CD8-positive, alpha-beta memory T cell (primary cell): ENCODE measurements around the gene DOC2A. TPM values are rescaled to one million over a fixed set of nuclear protein-coding genes. Genes with fewer than 3 reads are reported as not detected.
A peak's percentile ranks its signal among the peaks of the same experiment; 100 is the strongest.

Source experiments
- CTCF ChIA-PET: fragments of 350-600 bp; sonication (Branson Sonifier 250); formaldehyde crosslinking; loops from one replicate; lab custom pipeline; 2021; ENCODE audit warnings: antibody characterized with exemption; lab: Charles Lee
- POLR2A ChIA-PET: fragments of 350-600 bp; sonication (Branson Sonifier 250); formaldehyde crosslinking; loops from one replicate; lab custom pipeline; 2021; ENCODE audit warnings: antibody characterized with exemption; lab: Charles Lee
- DNase-seq, 5 donors: peaks; one replicate each; pipeline versions ENCODE4 v3.0.0 to v3.0.0-alpha.2; 2020 to 2022; ENCODE audit warnings: mixed read lengths in 1 of 5
- H3K27ac ChIP-seq: one replicate; pipeline ENCODE4 v1.7.0; 2013; ENCODE audit warnings: low read depth, mild to moderate bottlenecking, low read length, moderate library complexity
- H3K27me3 ChIP-seq: 2 replicates; pipeline ENCODE4 v1.7.0; 2013; ENCODE audit warnings: low read length, mild to moderate bottlenecking; ENCODE audit not compliant: insufficient read depth, poor library complexity, severe bottlenecking
- H3K36me3 ChIP-seq: 2 replicates; pipeline ENCODE4 v1.7.0; 2013; ENCODE audit warnings: mild to moderate bottlenecking, low read length, moderate library complexity; ENCODE audit not compliant: insufficient read depth
- H3K4me1 ChIP-seq: 2 replicates; pipeline ENCODE4 v1.7.0; 2013; ENCODE audit warnings: mild to moderate bottlenecking, low read length, moderate library complexity; ENCODE audit not compliant: insufficient read depth
- H3K4me3 ChIP-seq: 2 replicates; pipeline ENCODE4 v1.7.0; 2013; ENCODE audit warnings: mild to moderate bottlenecking, low read length
- H3K9me3 ChIP-seq: 2 replicates; pipeline ENCODE4 v1.7.0; 2013; ENCODE audit warnings: mild to moderate bottlenecking, low read length
- H3K27ac Mint-ChIP-seq, 8 donors: one replicate each; pipeline ENCODE4 v1.8.0; 2020 to 2021; ENCODE audit warnings: mixed read lengths in 8 of 8, mild to moderate bottlenecking in 6 of 8, inconsistent platforms in 3 of 8, moderate library complexity in 3 of 8
- H3K27me3 Mint-ChIP-seq, 2 donors: one replicate each; pipeline ENCODE4 v1.8.0; 2020 to 2021; ENCODE audit warnings: mixed read lengths in 2 of 2, mild to moderate bottlenecking in 1 of 2, moderate library complexity in 1 of 2
- H3K36me3 Mint-ChIP-seq, 3 donors: one replicate each; pipeline ENCODE4 v1.8.0; 2020 to 2021; ENCODE audit warnings: mixed read lengths in 3 of 3, inconsistent platforms in 1 of 3, mild to moderate bottlenecking in 1 of 3
- H3K4me1 Mint-ChIP-seq, 3 donors: one replicate each; pipeline ENCODE4 v1.8.0; 2020 to 2021; ENCODE audit warnings: mixed read lengths in 3 of 3, inconsistent platforms in 1 of 3, mild to moderate bottlenecking in 1 of 3
- H3K4me3 Mint-ChIP-seq, 7 donors: one replicate each; pipeline ENCODE4 v1.8.0; 2020 to 2021; ENCODE audit warnings: mixed read lengths in 7 of 7, mild to moderate bottlenecking in 6 of 7, moderate library complexity in 4 of 7, inconsistent platforms in 2 of 7
- H3K9me3 Mint-ChIP-seq, 5 donors: one replicate each; pipeline ENCODE4 v1.8.0; 2020 to 2022; ENCODE audit warnings: mixed read lengths in 5 of 5, mild to moderate bottlenecking in 3 of 5, moderate library complexity in 2 of 5, inconsistent platforms in 1 of 5
- polyA plus RNA-seq: library from polyadenylated mRNA; unstranded; fragments of 300-500 nt; fragmentation: Illumina TruSeq; gene quantifications from one replicate; pipeline ENCODE4 v1.2.3, GENCODE V29; 2021
- total RNA-seq, 2 experiments: library from RNA; stranded (reverse); gene quantifications; one replicate each; pipeline ENCODE4 v1.2.3, GENCODE V29; 2021

DOC2A gene
- total and polyA plus RNA-seq, 3 experiments from 2014 or later: 0.13 to 0.42 TPM; not detected in 1

GRCh38 chr16:30031477-30031918 is 20.7 kb upstream of the DOC2A start:
- H3K27me3 Mint-ChIP-seq: peaks cover 43 to 65% of the 10 kb centered on the region in 2 donors
- no peaks in the 10 kb centered on the region for H3K9me3 Mint-ChIP-seq
- Histone ChIP-seq H3K9me3 (no peaks in the 10 kb centered on the region), H3K36me3 (no peaks in the 10 kb centered on the region), H3K4me3 (no peak overlapping the region), H3K27me3 (peaks cover 44% of the 10 kb centered on the region), H3K27ac (no peak overlapping the region), H3K4me1 (peaks cover 4% of the 10 kb centered on the region)
- ChIA-PET CTCF (interaction anchor here (0.8 to 3.7 kb wide), 16 partner anchors 9 to 340 kb away, joined by 3 to 19 read pairs (median 3); partner anchors contain the start of genes C16orf92 and TBX6), POLR2A (interaction anchor here (0.7 kb wide), 1 partner anchor 329 kb away, joined by 3 read pairs; no protein-coding TSS in a partner anchor)
- DNase-seq: no peak
- peaks cover 0 to 5% (median 0%) of the 10 kb centered on the region in 3 donors for H3K36me3 Mint-ChIP-seq
- H3K4me3 Mint-ChIP-seq: peak overlapping the region in 1 of 7 donors; percentile 36
- peaks cover 0 to 10% (median 5%) of the 10 kb centered on the region in 3 donors for H3K4me1 Mint-ChIP-seq
- no peak overlapping the region for H3K27ac Mint-ChIP-seq

- Histone ChIP-seq H3K4me1 (peaks cover 4% of the 10 kb centered on the region), H3K27me3 (peaks cover 44% of the 10 kb centered on the region), H3K36me3 (no peaks in the 10 kb centered on the region), H3K27ac (no peak within 1 kb of the TSS), H3K4me3 (no peak within 1 kb of the TSS), H3K9me3 (no peaks in the 10 kb centered on the region)
- peak within 1 kb of the TSS in 5 of 7 donors; percentile 36 to 75 (median 54) for H3K4me3 Mint-ChIP-seq
- H3K36me3 Mint-ChIP-seq: peaks cover 0 to 5% (median 0%) of the 10 kb centered on the region in 3 donors
- no peaks in the 10 kb centered on the region for H3K9me3 Mint-ChIP-seq
- ChIA-PET POLR2A (no interaction called here), CTCF (interaction anchor here (0.8 to 3.7 kb wide), 7 partner anchors 8 to 339 kb away, joined by 3 to 19 read pairs (median 3); partner anchors contain the start of genes C16orf92 and TBX6)
- peaks cover 44 to 64% of the 10 kb centered on the region in 2 donors for H3K27me3 Mint-ChIP-seq
- DNase-seq: no peak
- peak within 1 kb of the TSS in 3 of 8 donors; percentile 43 to 64 (median 57) for H3K27ac Mint-ChIP-seq
- peaks cover 0 to 10% (median 5%) of the 10 kb centered on the region in 3 donors for H3K4me1 Mint-ChIP-seq
Measured at GRCh38 chr16:30030841-30031413, 20.1 kb upstream of the DOC2A start, which contains the start of gene TLCD3B. TLCD3B (minus strand) TSS chr16:30031271; CDS start chr16:30030527, 744 bp downstream.

- H3K27me3 Mint-ChIP-seq: peaks cover 46 to 60% of the 10 kb centered on the region in 2 donors
- Histone ChIP-seq H3K36me3 (no peaks in the 10 kb centered on the region), H3K4me3 (no peak overlapping the region), H3K27ac (no peak overlapping the region), H3K27me3 (peaks cover 44% of the 10 kb centered on the region), H3K9me3 (no peaks in the 10 kb centered on the region), H3K4me1 (peaks cover 4% of the 10 kb centered on the region)
- DNase-seq: no peak
- CTCF ChIA-PET: no interaction called here
- POLR2A ChIA-PET: no interaction called here
- H3K4me1 Mint-ChIP-seq: peaks cover 0 to 10% (median 5%) of the 10 kb centered on the region in 3 donors
- peaks cover 0 to 5% (median 0%) of the 10 kb centered on the region in 3 donors for H3K36me3 Mint-ChIP-seq
- H3K27ac Mint-ChIP-seq: no peak overlapping the region
- H3K9me3 Mint-ChIP-seq: no peaks in the 10 kb centered on the region
- peak overlapping the region in 3 of 7 donors; percentile 17 to 39 (median 35) for H3K4me3 Mint-ChIP-seq
Measured at GRCh38 chr16:30030011-30030685, 19.3 kb upstream of the DOC2A start.

- H3K9me3 Mint-ChIP-seq: no peaks in the 10 kb centered on the region
- CTCF ChIA-PET: no interaction called here
- DNase-seq: no peak
- no peak overlapping the region for H3K27ac ChIP-seq
- H3K4me3 Mint-ChIP-seq: no peak overlapping the region
- H3K36me3 ChIP-seq: no peaks in the 10 kb centered on the region
- peaks cover 0 to 10% (median 5%) of the 10 kb centered on the region in 3 donors for H3K4me1 Mint-ChIP-seq
- no peak overlapping the region for H3K27ac Mint-ChIP-seq
- POLR2A ChIA-PET: no interaction called here
- H3K9me3 ChIP-seq: no peaks in the 10 kb centered on the region
- peaks cover 0 to 5% (median 0%) of the 10 kb centered on the region in 3 donors for H3K36me3 Mint-ChIP-seq
- H3K27me3 ChIP-seq: peaks cover 40% of the 10 kb centered on the region
- peaks cover 4% of the 10 kb centered on the region for H3K4me1 ChIP-seq
- H3K27me3 Mint-ChIP-seq: peaks cover 44 to 58% of the 10 kb centered on the region in 2 donors
- H3K4me3 ChIP-seq: no peak overlapping the region
Measured at GRCh38 chr16:30028438-30029076, 17.7 kb upstream of the DOC2A start.

- peaks cover 0 to 5% (median 0%) of the 10 kb centered on the region in 3 donors for H3K36me3 Mint-ChIP-seq
- Histone ChIP-seq H3K9me3 (no peaks in the 10 kb centered on the region), H3K4me3 (no peak overlapping the region), H3K27ac (no peak overlapping the region), H3K36me3 (no peaks in the 10 kb centered on the region), H3K4me1 (peaks cover 4% of the 10 kb centered on the region), H3K27me3 (peaks cover 36% of the 10 kb centered on the region)
- DNase-seq: no peak
- peaks cover 0 to 10% (median 5%) of the 10 kb centered on the region in 3 donors for H3K4me1 Mint-ChIP-seq
- peaks cover 43 to 54% of the 10 kb centered on the region in 2 donors for H3K27me3 Mint-ChIP-seq
- H3K9me3 Mint-ChIP-seq: no peaks in the 10 kb centered on the region
- ChIA-PET CTCF (no interaction called here), POLR2A (no interaction called here)
- no peak overlapping the region for H3K27ac Mint-ChIP-seq
- no peak overlapping the region for H3K4me3 Mint-ChIP-seq
Measured at GRCh38 chr16:30027588-30028437, 17.0 kb upstream of the DOC2A start.

DNA sequence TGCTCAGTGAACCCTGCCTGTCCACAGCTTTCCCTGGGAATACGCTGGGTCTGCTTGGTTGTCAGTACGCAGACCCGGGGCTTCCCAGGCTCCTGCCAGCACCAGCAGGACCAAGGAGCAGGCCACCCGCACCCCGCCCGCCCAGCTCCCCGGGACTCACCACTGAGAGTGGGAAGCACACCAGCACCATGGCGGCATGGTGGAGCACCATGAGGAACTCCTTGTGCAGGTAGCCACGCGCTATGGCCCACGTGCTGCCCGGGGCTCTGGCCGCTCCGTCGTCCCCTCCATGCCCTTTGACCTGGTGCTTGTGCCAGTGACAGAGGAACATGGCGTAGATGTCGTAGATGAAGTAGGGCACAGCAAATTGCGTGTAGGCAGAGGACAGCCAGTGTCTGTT is 15.6 kb upstream of the DOC2A start:
- H3K36me3 Mint-ChIP-seq: peaks cover 0 to 5% (median 0%) of the 10 kb centered on the region in 3 donors
- Histone ChIP-seq H3K27me3 (peaks cover 23% of the 10 kb centered on the region), H3K4me3 (no peak overlapping the region), H3K27ac (no peak overlapping the region), H3K9me3 (no peaks in the 10 kb centered on the region), H3K4me1 (peaks cover 6% of the 10 kb centered on the region), H3K36me3 (no peaks in the 10 kb centered on the region)
- H3K4me3 Mint-ChIP-seq: no peak overlapping the region
- peaks cover under 1 to 11% (median 3%) of the 10 kb centered on the region in 3 donors for H3K4me1 Mint-ChIP-seq
- no peak for DNase-seq
- ChIA-PET POLR2A (no interaction called here), CTCF (no interaction called here)
- no peaks in the 10 kb centered on the region for H3K9me3 Mint-ChIP-seq
- H3K27ac Mint-ChIP-seq: peak overlapping the region in 1 of 8 donors; percentile 22
- peaks cover 35 to 44% of the 10 kb centered on the region in 2 donors for H3K27me3 Mint-ChIP-seq

DNA sequence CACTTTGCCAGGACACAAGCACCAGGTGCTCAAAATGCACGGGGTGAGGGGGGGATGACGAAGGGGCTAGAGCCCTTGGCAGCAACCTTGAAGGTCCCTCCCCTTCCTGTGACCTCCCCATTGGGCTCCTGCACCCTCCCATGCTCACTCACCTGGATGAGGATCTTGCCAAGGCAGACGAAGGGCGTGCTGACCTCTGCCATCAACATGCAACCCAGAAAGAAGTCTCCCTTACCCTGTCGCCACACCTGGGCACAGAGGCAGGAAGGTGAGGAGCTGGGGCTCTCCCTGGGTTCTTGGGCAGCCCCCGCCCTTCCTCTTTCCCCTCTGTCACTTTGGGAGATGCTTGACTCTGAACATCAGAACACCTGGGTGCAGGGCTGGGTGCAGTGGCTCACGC is 14.7 kb upstream of the DOC2A start:
- no peak overlapping the region for H3K27ac Mint-ChIP-seq
- peaks cover 18% of the 10 kb centered on the region for H3K27me3 ChIP-seq
- peaks cover 7 to 19% (median 8%) of the 10 kb centered on the region in 3 donors for H3K4me1 Mint-ChIP-seq
- ChIA-PET CTCF (no interaction called here), POLR2A (interaction anchor here (0.6 kb wide), 1 partner anchor 12 kb away, joined by 8 read pairs; no protein-coding TSS in a partner anchor)
- H3K36me3 Mint-ChIP-seq: peaks cover 0 to 5% (median 0%) of the 10 kb centered on the region in 3 donors
- H3K27me3 Mint-ChIP-seq: peaks cover 36 to 47% of the 10 kb centered on the region in 2 donors
- H3K4me3 Mint-ChIP-seq: no peak overlapping the region
- peaks cover 11% of the 10 kb centered on the region for H3K4me1 ChIP-seq
- no peaks in the 10 kb centered on the region for H3K9me3 ChIP-seq
- no peaks in the 10 kb centered on the region for H3K36me3 ChIP-seq
- H3K4me3 ChIP-seq: no peak overlapping the region
- no peak overlapping the region for H3K27ac ChIP-seq
- no peak for DNase-seq
- no peaks in the 10 kb centered on the region for H3K9me3 Mint-ChIP-seq
